Endometrial microvascular endothelial cells (primary cell): ENCODE data around the gene DNLZ. TPM values are rescaled to one million over a fixed set of nuclear protein-coding genes. Genes with fewer than 3 reads are reported as not detected.

Experiments
- in situ Hi-C: cut with HindIII; loops from 2 replicates; pipeline ENCODE4 v1.10.0; 2017; ENCODE audit warnings: low sequenced_read_pairs, low pct_unique_long_range_greater_than_20kb; ENCODE audit errors: inconsistent ontology term
- total RNA-seq: library from RNA; depleted of rRNA; stranded (reverse); fragments of >200 nt; gene quantifications from one replicate; pipeline ENCODE4 v1.2.3, GENCODE V29; 2015; ENCODE audit errors: inconsistent ontology term

DNLZ gene
- total RNA-seq, 1 donor from 2014 or later = 40.5 TPM

DNA sequence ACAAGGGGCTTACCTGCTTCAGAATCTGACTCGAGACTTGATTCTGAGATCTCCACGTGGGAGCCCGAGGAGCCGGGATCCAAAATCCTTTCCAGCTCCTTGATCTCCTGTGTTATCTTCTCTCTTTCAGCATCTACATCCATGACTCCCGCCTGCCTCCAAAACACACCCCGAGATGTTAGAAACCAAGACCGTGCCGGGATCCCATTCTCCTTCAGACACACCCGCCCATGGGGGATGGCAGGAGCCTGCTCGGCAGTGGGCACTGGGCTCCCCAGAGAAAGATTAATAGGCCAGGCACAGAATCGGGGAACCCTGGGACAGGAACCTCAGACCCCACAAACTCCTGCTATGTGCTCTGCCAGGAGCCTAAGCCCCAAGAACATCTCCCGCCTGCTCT, 34.7 kb upstream of the DNLZ start:
- in situ Hi-C loops = no loop called here

DNA sequence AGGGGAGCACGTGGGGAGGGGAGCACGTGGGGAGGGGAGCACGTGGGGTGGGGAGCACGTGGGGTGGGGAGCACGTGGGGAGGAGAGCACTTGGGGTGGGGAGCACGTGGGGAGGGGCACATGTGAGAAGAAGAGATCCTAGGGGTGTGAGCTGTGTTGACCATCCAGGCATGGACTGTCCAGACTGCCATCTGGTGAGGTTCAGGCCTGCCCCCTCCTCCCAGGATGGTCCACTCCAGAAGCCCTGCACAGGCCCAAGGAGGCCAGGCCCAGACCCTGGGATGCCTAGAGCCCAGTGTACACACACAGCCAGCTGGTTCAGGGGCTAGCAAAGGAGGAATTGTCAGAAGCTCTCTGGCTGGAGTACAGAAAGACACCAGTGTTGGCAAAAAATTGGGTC, 34.1 kb upstream of the DNLZ start:
- in situ Hi-C loops = no loop called here

DNA sequence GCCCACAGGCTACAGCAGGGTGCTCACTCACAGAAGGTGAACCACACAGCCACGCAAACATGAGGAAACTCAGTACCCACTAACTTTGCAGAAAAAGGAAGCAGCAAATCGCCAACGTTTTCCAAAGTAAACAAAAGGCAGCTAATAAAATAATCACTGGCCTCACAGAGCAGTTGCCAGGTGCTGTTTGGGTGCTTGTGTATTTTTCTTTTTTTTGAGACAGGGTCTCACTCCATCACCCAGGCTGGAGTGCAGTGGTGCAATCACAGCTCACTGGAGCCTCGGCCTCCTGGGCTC, 32.6 kb upstream of the DNLZ start:
- in situ Hi-C loops = no loop called here

DNA sequence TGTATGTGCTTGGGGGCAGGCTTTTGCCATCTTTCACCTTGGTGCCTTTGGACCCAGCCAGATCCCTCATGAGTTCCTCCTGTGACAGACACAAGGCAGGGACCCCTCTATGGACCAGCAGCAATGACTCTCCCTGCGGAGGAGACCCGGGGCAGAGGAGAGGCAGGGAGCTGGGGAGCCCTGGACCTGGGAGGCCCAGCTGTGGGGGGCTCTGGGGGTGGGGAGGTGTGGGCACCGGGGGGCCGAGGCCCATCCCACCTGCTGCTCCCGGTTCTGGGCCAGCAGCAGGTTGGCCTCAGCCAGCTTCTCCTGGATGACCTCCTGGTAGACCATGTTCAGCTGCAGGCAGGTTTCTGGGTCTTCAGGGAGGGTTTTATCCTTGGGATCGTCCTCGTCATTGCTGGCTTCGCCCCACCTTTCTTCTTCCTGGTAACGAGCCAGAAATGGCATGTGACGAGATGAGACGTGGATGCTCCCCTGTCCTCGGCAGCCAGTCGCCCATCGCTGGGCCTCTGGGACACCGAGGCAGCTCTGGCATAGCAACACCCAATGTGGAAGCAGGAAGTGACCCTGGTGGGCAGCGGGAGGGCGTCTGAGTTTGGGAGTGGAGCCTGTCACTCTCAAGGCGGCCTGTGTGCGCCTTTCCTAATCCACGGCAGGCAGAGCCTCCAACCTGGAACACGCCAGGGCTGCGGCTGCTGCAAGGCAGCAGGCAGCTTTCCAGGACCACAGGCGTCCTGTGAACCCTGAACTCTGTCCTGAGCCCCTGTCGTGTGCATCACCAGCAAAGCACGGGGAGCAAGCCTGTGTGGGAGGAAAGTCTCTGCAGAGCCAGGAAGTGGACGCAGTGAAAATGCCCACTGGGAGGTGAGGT, 32.0 kb upstream of the DNLZ start:
- in situ Hi-C loops = no loop called here

DNA sequence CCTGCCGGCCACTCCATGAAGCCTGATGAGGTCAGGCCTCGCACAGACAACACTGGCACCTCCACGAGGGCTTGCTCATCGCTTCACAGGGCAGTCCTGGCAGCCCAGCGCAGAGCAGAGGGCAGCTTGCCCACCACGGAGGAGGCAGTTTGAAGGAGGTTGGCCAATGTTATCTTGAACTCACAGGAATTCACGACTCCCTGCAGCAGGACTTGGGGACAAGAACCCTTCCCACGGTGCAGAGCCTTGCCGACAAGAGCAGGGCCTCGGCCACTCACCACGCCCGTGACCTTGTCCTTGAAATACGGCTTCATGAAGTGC, 31.4 kb upstream of the DNLZ start:
- in situ Hi-C loops = no loop called here

DNA sequence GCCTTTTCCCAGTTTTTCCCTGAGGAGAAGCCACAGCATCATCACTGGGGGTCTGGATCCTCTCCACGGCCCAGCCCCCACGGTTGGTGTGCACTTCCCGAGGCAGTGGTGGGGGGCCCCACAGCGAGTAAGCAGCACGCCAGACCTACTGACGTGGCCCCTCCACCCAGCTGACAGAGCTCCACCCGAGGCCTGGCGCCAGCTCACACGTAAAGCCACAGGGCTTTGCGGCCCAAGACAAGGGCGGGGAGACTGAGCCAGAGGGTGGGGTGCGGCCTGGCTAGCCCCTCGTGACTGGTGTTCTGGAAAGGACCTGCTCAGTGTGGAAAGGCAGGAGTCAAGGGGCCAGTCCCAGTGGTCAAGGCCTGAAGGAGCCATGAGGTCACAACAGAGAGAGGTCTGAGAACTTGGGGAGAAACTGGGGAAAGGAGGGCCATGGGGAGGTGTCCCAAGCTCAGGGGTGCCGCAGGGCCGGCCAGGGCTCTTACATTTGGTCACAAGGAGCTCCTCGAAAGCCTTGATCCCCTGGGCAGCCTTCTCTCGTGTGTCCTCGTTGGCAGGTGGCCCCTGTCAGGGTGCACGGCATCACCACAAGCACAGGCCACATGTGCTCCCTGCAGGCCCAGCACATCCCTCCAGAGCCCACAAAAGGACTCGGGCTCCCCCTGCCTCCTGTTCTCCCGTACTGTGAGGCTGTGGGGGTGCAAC, 30.9 kb upstream of the DNLZ start:
- in situ Hi-C loops = no loop called here

DNA sequence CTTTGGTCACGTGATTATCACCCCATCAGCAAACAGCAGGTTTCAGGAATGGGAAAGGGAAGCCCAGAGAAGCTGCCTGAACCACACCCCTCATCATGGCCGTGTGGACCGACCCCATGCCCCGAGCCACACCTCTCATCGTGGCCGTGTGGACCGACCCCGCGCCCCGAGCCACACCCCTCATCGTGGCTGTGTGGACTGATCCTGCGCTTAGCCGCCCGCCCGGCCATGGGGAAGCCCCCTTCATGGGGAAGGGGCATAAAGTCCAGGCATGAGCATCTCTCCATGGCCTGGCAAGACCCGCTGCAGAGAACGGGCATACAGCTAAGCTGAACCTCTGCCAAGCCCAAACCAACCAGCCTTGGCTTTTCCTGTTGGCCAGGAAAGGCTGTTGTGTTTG, 30.0 kb upstream of the DNLZ start:
- in situ Hi-C loops = no loop called here

DNA sequence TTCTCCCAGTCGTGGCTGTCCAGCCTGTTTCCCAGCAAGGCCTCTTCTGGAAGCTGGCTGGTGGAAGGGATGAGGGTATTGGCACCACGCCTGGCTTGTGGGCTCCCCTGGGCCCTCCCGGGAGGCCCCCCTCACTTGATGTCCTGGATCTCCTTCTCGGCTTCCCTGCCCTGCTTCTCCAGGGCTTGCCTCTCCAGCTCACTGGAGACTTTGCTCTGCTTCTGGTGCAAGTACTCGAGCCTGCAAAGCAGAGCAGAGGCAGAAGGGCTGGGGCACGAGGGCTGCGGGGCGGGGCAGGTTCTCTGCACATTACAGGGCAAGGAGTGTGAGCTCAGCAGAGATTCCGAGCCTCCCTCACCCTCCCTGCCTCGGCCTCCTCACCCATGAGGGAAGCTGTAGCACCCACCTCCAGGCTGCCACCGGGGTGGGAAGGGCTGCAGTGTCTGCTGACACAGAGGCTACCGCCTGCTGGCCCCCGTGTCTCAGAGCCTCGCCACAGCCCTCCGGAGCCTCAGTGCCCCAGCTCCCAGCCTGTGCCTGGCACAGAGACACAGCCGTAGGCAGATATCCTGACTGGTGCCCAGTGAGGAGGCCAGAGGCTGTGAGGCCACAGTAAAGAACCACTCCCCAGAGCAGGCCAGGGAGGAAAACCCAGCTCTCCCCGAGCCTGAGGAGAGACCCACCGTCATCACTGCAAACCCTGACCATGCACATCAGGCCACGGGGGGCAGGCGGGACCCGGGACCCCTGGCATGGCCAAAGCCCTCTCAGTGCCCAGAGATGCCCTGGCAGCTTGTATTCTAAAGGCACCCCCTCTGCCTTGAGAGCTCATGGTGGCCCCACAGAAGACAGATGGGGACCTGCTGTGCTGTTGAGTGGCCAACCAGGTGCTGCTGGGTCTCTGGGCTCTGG, 29.2 kb upstream of the DNLZ start:
- in situ Hi-C loops = no loop called here

DNA sequence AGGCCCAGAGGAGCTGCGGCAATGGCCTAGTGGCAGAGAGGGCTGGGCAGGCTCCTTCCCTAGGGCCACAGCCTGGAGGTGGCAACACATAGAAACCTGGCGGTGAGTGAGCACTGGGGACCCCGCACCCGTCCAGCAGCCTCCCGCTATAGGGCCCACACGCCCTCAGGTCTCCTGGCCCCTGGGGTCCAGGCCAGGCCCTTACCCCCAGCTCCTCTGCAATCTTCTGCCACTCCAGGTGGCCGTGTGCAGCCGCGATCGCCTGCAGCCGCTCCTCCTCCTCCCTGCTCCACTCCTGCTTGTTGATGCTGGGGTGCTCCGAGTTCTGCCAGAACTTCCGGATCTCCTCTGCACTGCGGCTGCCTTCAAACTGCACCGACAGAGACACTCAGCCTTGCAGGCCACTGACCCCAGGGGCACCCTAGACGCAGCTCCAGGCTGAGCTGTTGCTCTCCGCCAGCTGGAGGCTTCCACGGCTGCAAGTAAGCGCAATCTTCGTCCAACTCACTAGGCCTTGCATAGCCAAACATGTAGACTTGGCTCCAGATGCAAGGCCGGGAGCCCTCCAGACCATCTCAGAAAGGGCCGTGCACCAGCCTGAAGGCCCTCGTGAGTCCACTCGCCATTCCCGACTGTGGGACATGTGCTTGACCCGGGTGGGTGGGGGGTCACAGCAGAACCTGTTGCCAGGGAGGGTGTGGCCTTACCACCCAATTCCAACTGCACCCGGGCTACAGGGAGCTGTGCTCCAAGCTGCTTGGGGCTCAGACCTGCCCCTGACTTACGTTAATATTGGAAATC, 28.4 kb upstream of the DNLZ start:
- in situ Hi-C loops = no loop called here

DNA sequence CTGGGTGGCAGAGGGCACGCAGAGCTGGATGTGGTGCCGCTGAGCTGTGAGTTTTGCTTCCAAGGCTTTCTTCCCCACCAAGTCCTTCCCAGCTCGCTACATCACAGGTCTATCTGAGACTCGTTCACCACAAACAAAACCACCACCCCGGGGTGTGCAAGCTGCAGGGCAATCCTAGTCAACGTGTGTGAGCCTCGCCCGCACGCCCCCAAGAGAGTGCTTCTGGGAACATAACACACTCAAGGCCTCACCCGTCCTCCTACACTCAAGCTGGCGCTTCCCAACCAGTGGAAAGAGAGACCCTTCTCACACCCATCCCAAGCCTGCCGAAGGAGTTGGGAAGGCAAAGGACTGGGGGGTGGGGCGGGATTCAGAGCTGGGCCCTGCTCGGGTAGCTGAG, 25.9 kb upstream of the DNLZ start:
- in situ Hi-C loops = no loop called here

DNA sequence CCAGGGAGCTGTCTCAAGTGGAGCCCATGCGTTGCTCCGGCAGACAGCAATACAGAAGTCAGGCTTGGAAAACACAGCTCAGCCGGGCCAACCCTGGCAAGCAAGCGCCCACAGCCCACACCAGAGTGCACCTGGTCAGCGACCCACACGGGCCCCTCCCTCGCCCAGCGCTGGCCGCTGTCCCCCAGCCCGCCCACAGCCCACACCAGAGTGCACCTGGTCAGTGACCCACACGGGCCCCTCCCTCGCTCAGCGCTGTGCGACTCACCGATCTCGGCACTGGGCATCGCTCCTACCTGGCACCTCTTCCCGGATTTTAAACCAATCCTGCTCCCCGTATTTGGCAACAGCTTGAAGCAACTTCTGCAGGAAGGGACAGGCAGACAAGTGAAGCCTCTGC, 23.7 kb upstream of the DNLZ start:
- in situ Hi-C loops = no loop called here

DNA sequence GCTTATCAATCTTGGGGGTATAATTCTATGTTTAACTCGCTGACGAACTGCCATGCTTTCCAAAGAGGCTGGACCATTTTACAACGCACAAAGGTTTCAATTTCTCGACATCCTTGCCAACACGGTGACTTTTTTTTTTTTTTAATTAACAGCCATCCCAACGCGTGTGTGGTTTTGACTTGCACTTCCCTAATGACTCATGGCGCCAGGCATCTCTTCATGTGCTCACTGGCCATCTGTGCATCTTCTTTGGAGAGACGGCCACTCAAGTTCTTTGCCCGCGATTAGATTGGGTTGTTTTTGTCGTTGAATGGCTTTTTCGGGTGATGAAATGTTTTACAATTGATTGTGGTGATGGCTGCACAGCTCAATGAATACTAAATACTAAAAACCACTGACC, 22.5 kb upstream of the DNLZ start:
- in situ Hi-C loops = no loop called here

DNA sequence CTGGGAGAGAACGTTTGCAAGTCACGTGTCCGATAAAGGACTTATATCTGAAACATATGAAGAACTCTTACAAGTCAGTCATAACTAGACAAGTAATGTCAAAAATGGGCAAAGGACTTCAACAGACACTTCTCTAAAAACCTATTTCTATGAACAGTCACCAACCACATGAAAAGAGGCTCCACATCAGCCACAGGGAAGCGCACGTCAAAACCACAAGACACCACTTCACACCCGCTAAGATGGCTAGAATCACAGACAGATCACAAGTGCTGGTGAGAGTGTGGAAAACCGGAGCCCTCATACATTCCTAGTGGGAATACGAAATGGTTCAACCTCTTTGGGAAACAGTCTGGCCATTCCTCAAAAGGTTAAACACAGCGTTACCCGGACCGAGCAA, 21.5 kb upstream of the DNLZ start:
- in situ Hi-C loops = no loop called here

DNA sequence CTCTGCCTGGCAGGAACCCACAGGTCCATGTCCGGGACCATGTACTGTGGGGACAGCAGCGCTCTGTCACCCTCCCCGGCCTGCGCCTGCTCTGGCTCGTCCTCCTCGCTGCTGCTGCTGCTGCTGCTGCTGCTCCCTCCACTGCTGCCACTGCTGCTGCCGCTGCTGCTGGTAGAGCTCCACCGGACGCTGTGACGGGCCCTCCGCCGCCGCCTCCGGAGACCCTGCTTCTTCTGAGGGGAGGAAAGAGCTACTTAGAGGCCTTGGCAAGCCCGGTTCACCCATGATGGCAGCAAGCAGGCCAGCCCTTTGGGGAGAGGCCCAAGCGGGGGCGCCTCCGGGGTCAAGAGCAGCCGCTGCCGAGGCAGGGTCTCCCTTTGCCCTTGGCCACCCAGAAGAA, 19.9 kb upstream of the DNLZ start:
- in situ Hi-C loops = no loop called here

DNA sequence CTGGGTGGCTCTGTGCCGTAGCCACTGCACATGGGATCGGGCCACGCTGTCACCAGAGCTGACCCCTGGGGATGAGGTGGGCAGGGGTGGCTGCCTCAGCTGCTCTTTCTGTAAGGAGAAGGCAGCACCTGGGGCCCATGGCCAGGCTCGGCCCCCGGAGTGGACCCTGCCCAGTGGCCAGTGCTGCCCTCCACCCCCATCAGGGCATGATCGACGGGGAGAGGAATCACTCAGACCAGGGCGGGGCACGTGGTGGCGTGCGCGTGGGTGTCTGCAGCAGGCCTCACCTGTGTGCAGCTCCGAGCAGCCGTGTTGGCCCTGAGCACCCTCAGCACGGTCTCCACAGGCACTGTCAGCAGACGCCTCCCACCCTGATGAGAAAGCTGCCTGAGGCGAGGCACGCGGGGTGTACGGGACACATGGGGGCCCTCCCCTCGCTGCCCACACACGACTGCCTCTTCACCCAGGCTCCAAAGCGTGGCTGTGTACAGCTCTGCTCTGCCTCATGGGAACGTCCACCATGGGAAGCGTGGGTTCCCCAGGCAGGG, 18.5 kb upstream of the DNLZ start:
- in situ Hi-C loops = no loop called here

DNA sequence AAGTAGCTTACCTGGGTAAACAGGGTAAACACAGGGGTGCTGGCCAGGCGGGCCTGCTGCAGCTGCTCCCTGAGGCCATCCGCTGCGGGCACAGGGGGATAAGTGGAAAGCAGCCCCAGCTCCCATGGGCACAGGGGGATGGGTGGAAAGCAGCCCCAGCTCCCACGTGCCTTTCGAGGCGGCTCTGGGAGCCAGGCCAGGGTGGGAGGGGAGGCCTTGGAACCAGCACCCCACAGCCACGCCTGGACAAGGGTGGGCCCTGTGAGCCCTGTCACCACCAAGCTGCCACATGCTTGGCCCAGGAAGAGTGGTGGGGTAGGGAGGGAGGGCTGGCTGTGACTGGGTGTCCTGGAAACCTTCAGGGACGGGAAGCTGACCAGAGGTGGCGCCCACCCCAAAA, 17.8 kb upstream of the DNLZ start:
- in situ Hi-C loops = no loop called here

DNA sequence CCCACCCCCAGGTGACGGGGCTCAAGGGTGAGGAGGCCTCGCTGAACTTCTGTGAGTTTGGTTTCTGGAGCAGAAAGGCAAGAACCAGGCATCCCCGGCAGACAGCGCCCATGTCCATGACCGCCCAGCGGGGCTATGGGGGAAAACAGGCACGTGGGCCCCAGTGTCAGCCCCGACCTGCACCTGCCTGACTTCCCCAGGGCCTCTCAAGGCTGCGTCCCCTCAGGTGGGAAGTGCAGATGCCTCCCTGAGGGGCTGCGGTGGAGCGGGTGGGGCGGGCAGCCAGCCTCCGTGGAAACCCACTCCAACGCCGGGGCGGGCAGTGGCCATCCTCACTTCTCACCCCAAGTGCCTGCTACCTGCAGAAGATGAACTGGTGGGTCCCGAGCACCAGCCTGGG, 16.8 kb upstream of the DNLZ start:
- in situ Hi-C loops = no loop called here

DNA sequence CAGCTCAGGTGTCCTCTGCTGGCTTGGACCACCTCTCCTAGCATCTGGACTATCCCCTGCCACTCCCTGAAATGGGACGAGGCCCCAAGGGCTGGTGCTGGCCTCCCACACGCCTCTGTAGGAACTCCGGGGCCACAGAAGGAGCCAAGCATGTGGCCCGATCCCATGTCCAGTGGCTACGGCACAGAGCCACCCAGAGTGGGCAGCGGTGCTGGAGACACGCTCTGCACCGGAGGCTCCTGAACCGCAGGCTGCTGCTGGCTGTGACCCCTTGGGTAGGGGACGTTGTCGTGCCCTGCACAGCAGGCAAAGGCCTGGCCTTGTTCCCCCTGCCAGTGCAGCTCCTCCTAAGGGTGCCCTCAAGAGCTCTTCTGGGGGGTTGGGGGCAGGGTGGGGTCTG, 16.3 kb upstream of the DNLZ start:
- in situ Hi-C loops = no loop called here

DNA sequence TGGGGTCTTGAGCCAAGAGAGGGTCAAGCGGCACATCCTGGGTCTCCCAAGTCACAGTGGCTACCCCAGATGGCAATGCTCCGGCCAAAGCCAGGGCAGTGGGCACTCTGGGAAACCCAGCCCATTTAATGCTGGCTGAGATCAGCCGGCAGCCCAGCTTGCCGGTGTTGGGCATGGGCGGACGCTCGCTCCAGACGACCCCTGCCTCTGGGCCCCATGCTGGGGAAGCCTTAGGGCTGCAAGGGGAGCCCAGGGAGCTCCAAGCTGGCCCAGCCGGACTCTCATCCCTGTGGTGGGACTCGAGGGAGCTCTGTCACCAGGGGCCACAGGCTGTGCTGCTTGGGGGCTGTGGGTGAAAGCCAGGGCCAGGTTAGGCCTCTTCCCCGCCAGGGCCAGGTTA, 15.9 kb upstream of the DNLZ start:
- in situ Hi-C loops = no loop called here
